HFF-Myc (cell line): ENCODE results near the gene EPB41.

ENCODE experiments used
- DNase-seq: peaks from one replicate; pipeline ENCODE4 v3.0.0-alpha.2; 2011; ENCODE audit warnings: low read depth; ENCODE audit errors: extremely low read depth
- H3K4me3 ChIP-seq: replicated peaks from 2 replicates; pipeline ENCODE4 v1.5.1; 2011; ENCODE audit warnings: low read depth, mild to moderate bottlenecking, control low read depth, low read length
- TF ChIP-seq, protein P1 (sequence below): IDR thresholded peaks from 2 replicates; pipeline ENCODE4 v1.5.1; 2012; ENCODE audit warnings: mild to moderate bottlenecking, low read depth, low read length, control low read depth; ENCODE audit errors: missing control alignments

EPB41 gene

DNA sequence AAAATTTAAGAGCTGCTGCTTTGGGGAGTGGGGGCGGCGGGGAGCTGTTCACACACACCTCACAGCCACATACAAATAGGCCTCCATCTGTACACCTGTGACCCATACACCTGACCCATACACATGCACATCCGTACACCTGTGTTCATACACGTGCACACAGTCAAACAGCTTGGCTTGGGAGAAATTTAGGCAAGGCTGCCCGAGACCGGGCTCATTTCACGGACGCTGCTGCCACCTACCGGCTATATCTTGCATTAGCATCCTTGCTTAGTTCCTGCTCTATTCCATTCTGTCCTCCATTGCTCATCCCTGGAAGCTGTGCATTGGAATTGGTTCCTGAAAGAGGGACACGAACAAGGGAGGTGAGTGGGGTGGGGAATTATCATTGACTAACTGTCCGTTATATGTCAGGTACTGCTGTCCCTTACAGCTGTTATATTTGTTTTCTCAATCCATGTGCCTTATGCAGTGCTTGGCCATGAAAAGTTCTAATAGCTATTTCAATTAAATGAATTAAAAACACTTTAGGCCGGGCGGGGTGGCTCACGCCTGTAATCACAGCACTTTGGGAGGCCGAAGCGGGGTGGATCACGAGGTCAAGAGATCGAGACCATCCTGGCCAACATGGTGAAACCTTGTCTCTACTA lies 37.1 kb upstream of the EPB41 start:
- DNase-seq, result peak; percentile 53
- TF ChIP-seq, protein P1, sequence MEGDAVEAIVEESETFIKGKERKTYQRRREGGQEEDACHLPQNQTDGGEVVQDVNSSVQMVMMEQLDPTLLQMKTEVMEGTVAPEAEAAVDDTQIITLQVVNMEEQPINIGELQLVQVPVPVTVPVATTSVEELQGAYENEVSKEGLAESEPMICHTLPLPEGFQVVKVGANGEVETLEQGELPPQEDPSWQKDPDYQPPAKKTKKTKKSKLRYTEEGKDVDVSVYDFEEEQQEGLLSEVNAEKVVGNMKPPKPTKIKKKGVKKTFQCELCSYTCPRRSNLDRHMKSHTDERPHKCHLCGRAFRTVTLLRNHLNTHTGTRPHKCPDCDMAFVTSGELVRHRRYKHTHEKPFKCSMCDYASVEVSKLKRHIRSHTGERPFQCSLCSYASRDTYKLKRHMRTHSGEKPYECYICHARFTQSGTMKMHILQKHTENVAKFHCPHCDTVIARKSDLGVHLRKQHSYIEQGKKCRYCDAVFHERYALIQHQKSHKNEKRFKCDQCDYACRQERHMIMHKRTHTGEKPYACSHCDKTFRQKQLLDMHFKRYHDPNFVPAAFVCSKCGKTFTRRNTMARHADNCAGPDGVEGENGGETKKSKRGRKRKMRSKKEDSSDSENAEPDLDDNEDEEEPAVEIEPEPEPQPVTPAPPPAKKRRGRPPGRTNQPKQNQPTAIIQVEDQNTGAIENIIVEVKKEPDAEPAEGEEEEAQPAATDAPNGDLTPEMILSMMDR, result peak; percentile 87
- H3K4me3 ChIP-seq, result no peak overlapping the region

DNA sequence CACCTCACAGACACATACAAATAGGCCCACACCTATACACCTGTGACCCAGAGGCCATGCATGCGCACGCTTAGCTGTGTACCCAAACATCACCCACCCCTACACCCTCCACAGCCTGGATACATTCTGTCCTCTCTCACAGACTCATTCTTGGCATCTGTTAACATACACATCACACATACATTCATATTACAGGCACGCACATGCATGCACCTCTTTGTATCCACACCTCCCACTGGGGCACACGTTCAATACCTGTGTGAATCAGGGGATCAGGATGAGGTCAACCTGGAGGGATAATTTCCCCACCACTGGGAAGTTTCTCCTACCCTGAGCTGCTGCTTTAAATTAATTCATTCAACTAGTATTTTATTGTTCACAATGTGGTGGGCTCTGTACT lies 35.6 kb upstream of the EPB41 start:
- TF ChIP-seq, protein P1, result no peak
- no peak overlapping the region for H3K4me3 ChIP-seq
- no peak for DNase-seq

DNA sequence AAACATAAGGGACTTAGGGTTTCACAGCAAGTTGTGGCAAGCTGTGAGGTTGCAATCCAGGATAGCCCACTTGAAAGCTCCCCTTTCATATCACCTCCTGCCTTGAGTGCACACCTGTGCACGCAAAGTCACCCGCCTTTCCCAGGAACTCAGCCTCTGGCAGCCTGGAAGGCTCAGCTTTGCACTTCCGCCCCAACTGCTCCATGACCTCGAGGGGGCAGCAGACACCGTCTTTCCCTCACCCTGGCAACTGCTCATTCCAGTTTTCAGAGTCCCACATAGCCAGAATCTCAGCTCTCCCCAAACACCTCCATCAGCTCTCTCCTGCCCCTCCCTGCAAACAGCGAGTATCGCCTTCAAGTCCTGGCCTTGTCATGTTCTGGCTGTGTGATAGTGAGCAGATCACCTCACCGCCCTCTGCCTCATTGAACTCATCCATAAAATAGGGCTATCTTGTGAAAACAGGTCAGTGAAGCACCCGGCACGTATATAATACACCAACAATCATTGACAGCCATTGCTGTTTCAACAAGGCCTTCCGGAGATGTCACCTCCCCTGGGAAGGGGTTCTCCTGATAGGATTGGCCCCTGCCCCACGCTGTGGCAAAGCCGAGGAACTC lies 32.2 kb upstream of the EPB41 start:
- no peak overlapping the region for H3K4me3 ChIP-seq
- peak; percentile 89 for DNase-seq
- TF ChIP-seq, protein P1, result peak; percentile 96

DNA sequence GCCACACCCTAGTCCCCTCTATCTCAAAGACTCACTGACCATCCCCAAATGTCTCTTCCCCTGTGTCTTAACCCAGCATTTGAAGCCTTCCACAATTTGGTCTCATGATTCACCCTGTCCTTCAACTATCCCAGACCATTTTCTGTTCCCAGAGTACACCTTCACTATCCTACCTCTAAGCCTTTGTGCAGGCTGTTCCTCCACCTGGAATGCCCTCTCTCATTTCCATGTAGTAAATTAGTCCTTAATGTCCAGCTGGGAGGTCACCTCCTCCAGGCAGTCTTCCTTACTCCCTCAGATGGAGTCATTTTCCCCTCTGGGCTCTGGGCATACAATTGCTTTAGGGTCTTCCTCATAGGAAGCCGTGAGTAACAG lies 31.1 kb upstream of the EPB41 start:
- TF ChIP-seq, protein P1, result no peak
- no peak for DNase-seq
- H3K4me3 ChIP-seq, result no peak overlapping the region

DNA sequence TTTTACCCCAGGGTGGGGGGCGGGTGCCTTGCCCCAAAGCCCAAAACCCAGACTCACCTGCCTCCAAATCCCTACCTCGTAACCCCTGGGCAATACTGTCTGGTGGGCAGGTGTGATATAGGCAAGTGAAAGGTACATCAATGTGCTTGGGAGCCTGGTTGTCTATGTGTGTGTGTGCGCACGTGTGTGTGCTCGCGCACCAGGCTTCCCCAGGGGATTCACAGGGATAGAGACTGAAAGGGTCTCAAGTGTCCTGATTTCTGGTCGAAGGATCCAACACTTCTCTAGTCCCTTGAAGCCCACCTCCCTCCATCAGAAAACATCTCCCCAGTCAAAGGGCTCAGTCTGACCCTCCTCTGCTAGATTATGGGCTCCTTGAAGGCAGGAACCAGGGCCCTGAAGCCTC lies 28.9 kb upstream of the EPB41 start:
- no peak overlapping the region for H3K4me3 ChIP-seq
- TF ChIP-seq, protein P1, result no peak
- no peak for DNase-seq

DNA sequence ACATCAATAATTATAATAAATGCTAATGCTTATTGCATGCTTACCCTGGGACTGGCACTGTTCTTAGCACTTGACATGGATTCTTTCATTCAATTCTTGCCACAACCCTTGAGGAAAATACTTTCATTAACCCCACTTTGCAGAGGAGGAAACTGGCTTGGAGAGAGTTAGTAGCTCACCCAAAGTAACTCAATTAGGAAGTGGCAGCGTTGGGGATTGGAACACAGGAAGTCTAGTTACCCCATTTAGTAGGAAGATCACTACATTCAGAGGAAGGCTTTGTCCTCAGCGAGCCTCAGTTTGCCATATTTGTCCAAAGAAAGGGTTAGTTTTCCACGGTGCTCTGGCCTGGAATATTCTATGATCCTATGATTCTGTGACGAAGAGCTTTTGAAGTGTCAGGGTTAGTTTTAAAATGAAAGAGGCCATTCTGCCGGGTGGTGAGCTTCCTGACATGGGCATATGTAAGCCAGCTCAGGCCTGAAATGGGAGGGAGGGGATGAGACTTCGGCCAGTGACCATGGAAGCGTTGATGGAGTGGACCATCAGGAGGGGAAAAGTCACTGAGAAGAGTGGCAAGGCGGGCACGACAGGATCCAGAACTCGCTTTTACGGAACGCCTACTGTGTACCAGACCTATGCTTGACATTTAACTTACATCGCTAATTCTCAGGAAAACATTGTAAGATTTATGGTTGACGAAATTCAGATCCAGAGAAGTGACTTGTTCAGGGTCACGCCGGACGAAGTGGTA lies 28.2 kb upstream of the EPB41 start:
- no peak overlapping the region for H3K4me3 ChIP-seq
- TF ChIP-seq, protein P1, result no peak
- no peak for DNase-seq
